NT2/D1 (cell line): ENCODE data around the gene PPP1R37.

Source experiments
- SUZ12 ChIP-seq: IDR thresholded peaks from 2 replicates; pipeline ENCODE4 v1.6.1; 2011; ENCODE audit not compliant: insufficient read length, insufficient read depth; ENCODE audit errors: extremely low read depth
- YY1 ChIP-seq: IDR thresholded peaks from 2 replicates; pipeline ENCODE4 v1.6.1; 2011; ENCODE audit not compliant: insufficient read length, insufficient read depth
- ZNF274 ChIP-seq: IDR thresholded peaks from 2 replicates; pipeline ENCODE4 v1.6.1; 2011; ENCODE audit warnings: mild to moderate bottlenecking, low read depth, low read length

DNA sequence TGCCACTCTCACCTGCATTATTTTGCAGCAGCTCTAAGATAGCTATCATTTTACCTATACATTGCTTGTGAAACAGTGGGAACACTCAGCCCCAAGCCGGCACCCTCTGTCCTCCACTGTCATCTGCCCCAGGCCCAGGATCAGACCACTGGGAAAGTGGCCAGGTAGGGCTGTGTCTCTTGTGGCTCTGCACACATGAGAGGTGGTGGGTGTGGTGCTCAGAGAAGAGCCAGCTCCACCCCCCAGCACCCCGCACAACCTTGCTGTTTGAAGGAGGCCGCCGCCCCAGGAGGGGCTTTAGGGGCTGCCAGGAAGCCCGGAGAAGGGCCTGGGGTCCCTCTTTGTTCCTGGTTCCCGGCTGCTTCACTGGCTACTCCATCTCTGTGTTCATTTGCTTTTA is 26.6 kb downstream of the PPP1R37 start:
- TF ChIP-seq ZNF274 (no peak), SUZ12 (no peak), YY1 (no peak)
